ENCODE data around the gene TOM1L1. TPM values are rescaled to one million over a fixed set of nuclear protein-coding genes. Genes with fewer than 3 reads are reported as not detected.
A peak's percentile ranks its signal among the peaks of the same experiment; 100 is the strongest.

TOM1L1 gene
- total and polyA plus RNA-seq, 4 donors: 21.4 to 119 (median 33.9) TPM

GRCh38 chr17:54968262-54968987, 67.8 kb downstream of the TOM1L1 start, which contains the start of the genes COX11 and STXBP4 (continued):
- TF ChIP-seq ATF3 (IDR thresholded peaks at IDR 0.05) (no peak), RXRA (IDR thresholded peaks at IDR 0.05) (peak; percentile 47 to 66)

GRCh38 chr17:54968988-54969332, 68.3 kb downstream of the TOM1L1 start:
- Histone ChIP-seq H3K27ac (ENCODE audit: low read depth in 1 of 2, low read length in 2 of 2) (peak overlapping the region; percentile 35 to 81), H3K36me3 (ENCODE audit: control insufficient read depth in 4 of 4, insufficient read depth in 3 of 4, low read depth in 1 of 4, low read length in 3 of 4) (peaks cover 1 to 4% (median 2%) of the 10 kb centered on the region in 4 donors), H3K4me3 (ENCODE audit: low read depth in 1 of 3, low read length in 3 of 3) (peak overlapping the region; percentile 89 to 98 (median 94)), H3K9ac (ENCODE audit: low read depth in 1 of 2, low read length in 2 of 2) (peak overlapping the region; percentile 86 to 92), H3K9me3 (ENCODE audit: control insufficient read depth in 4 of 4, low read length in 3 of 4) (no peaks in the 10 kb centered on the region), H3K27me3 (ENCODE audit: control insufficient read depth in 4 of 4, insufficient read depth in 4 of 4, low read length in 3 of 4) (no peaks in the 10 kb centered on the region), H3K4me1 (ENCODE audit: control insufficient read depth in 4 of 4, insufficient read depth in 4 of 4, low read length in 3 of 4) (peaks cover 2 to 23% (median 16%) of the 10 kb centered on the region in 4 donors)
- peak; percentile 56 for DNase-seq (ENCODE audit: low spot score)
- TF ChIP-seq RXRA (IDR thresholded peaks at IDR 0.05) (no peak), HNF4A (conservative IDR thresholded peaks at IDR 0.05) (peak in 1 of 2 donors; percentile 30), GABPA (IDR thresholded peaks at IDR 0.05 in 1 of 2, conservative IDR thresholded peaks at IDR 0.05 in 1 of 2) (no peak), MAX (IDR thresholded peaks at IDR 0.05) (no peak), CTCF (IDR thresholded peaks at IDR 0.05; ENCODE audit: low read depth, low read length, missing input control) (no peak)
- WGBS: under 1% methylated on average over 13 of the region's 13 CpGs

- DNase-seq (ENCODE audit: low spot score): no peak
- Histone ChIP-seq H3K27me3 (ENCODE audit: control insufficient read depth in 4 of 4, insufficient read depth in 4 of 4, low read length in 3 of 4) (no peaks in the 10 kb centered on the region), H3K27ac (ENCODE audit: low read depth in 1 of 2, low read length in 2 of 2) (no peak overlapping the region), H3K4me1 (ENCODE audit: control insufficient read depth in 4 of 4, insufficient read depth in 4 of 4, low read length in 3 of 4) (peaks cover 2 to 23% (median 16%) of the 10 kb centered on the region in 4 donors), H3K9ac (ENCODE audit: low read depth in 1 of 2, low read length in 2 of 2) (peak overlapping the region in 1 of 2 donors; percentile 42), H3K4me3 (ENCODE audit: low read depth in 1 of 3, low read length in 3 of 3) (peak overlapping the region in 2 of 3 donors; percentile 89 to 98), H3K36me3 (ENCODE audit: control insufficient read depth in 4 of 4, insufficient read depth in 3 of 4, low read depth in 1 of 4, low read length in 3 of 4) (no peaks in the 10 kb centered on the region), H3K9me3 (ENCODE audit: control insufficient read depth in 4 of 4, low read length in 3 of 4) (no peaks in the 10 kb centered on the region)
- whole genome bisulfite sequencing: 31% methylated on average over 7 of the region's 7 CpGs
- TF ChIP-seq ZBTB33 (IDR thresholded peaks at IDR 0.05) (no peak), NR2F2 (IDR thresholded peaks at IDR 0.05) (no peak), FOXA1 (IDR thresholded peaks at IDR 0.05) (no peak), ATF3 (IDR thresholded peaks at IDR 0.05) (no peak), GABPA (IDR thresholded peaks at IDR 0.05 in 1 of 2, conservative IDR thresholded peaks at IDR 0.05 in 1 of 2) (no peak)
These were observed 69.3 kb downstream of the TOM1L1 start for GRCh38 chr17:54969658-54970572.

All from liver (tissue), 9 donors.